AG09309 (cell line): ENCODE measurements around the gene CYP2J2.
"Not testable (repeated sequence)": the region's sequence is repeated elsewhere in the genome, so short reads cannot be mapped to it uniquely, and the experiment has no call there.

Experiments
- DNase-seq: peaks from one replicate; pipeline ENCODE4 v3.0.0-alpha.2; 2010; ENCODE audit warnings: low read depth
- H3K4me3 ChIP-seq: 2 replicates; pipeline ENCODE4 v1.5.1; 2011; ENCODE audit warnings: mild to moderate bottlenecking, low read depth, low read length, moderate library complexity; ENCODE audit not compliant: control insufficient read depth
- TF ChIP-seq, protein P1 (sequence below): IDR thresholded peaks from 2 replicates; pipeline ENCODE4 v1.5.1; 2011; ENCODE audit warnings: mild to moderate bottlenecking, low read depth, low read length, inconsistent platforms; ENCODE audit not compliant: insufficient read depth, control insufficient read depth; ENCODE audit errors: missing control alignments

Gene CYP2J2

DNA sequence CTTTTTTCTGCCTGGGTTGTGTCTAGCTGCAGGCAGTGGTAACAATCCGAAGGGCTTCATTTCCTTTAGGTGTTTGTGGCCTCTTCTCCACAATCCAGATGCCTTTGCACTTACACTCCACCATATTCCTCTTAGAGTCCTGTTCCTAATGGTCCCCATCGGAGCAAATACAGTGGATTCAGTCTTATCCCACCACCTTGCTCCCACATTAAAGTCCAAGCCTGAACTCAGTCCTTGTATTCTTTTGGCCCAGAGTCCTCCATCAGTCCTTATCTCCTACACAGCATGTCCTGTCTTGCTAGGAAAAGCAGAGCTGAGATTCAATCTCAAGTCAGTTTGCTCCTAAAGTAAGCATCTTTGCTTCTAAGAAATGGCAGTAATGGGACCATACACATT, 8.8 kb downstream of the CYP2J2 start:
- TF ChIP-seq, protein P1, sequence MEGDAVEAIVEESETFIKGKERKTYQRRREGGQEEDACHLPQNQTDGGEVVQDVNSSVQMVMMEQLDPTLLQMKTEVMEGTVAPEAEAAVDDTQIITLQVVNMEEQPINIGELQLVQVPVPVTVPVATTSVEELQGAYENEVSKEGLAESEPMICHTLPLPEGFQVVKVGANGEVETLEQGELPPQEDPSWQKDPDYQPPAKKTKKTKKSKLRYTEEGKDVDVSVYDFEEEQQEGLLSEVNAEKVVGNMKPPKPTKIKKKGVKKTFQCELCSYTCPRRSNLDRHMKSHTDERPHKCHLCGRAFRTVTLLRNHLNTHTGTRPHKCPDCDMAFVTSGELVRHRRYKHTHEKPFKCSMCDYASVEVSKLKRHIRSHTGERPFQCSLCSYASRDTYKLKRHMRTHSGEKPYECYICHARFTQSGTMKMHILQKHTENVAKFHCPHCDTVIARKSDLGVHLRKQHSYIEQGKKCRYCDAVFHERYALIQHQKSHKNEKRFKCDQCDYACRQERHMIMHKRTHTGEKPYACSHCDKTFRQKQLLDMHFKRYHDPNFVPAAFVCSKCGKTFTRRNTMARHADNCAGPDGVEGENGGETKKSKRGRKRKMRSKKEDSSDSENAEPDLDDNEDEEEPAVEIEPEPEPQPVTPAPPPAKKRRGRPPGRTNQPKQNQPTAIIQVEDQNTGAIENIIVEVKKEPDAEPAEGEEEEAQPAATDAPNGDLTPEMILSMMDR, result no peak
- DNase-seq, result no peak
- no peak overlapping the region for H3K4me3 ChIP-seq

DNA sequence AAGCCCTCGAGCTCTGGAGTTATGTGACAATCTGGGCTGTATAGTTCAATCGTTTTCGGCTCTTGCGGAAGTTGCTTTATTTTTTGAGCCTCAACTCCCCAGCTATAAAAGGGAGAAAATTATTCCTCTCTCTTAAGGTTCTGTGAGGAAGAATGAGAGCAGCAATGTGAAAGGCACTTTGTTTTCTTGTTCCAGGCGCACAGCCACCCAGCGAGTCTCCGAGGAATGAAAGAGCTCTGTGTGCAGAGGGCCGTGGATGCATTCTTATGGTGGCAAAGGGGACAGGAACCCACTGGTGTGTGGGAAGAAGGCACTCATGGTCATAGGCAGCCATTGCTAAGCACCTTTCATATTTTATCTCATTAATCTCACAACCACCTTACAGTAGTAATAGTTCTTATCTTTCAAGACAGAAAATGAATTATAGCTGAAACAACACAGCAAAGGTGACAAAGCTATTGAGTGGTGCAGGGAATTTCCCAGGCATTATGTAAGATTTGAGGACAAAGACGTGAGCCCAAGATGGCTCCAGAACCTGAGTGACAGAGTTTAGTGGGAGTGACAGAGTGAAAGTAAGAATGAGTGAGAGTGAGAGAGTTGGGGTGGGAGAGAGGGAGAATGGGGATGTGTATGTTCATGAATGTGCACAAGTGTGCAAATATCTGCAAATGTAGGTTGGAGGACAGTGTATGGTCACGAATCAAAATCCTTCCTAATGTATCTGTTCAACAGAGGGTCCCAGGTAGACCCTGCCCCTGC, 9.4 kb downstream of the CYP2J2 start:
- TF ChIP-seq, protein P1, result no peak
- no peak for DNase-seq
- H3K4me3 ChIP-seq, result no peak overlapping the region

DNA sequence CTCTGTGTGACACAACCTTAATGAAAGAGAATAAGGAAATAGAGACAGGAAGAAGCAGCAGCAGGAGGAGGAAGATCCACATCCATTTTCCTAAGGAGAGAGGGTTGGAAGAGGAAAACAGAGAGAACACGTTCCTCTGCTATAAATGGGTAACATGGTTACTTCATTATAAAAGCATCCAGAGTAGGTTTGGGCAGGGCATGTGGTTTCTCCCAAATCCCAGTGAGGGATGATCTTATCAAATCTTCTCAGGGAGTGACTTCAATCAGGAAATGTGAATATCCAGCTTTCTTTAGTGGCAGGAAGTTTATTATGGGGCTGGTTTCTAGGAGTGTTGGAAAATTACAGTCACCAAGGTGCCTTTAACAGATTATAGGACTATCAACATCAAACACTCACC, 11.1 kb downstream of the CYP2J2 start:
- no peak for DNase-seq
- TF ChIP-seq, protein P1, result no peak

DNA sequence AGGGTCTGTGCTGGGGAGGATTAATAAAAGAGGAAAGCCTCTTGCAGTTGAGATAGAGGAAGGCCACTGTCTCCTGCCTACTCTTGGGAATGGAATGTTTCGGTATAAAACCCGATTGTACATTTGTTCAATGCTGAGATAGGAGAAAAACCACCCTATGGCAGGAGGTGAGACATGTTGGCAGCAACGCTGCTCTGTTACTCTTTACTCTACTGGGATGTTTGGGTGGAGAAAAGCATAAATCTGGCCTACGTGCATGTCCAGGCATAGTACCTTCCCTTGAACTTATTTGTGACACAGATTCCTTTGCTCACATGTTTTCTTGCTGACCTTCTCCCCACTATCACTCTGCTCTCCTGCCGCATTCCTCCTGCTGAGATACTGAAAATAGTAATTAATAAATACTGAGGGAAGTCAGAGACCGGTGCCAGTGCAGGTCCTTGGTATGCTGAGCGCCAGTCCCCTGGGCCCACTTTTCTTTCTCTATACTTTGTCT, 11.7 kb downstream of the CYP2J2 start:
- not testable (repeated sequence) for H3K4me3 ChIP-seq, DNase-seq

More for the DNA sequence above, 11.1 kb downstream of the CYP2J2 start:
- no peak overlapping the region for H3K4me3 ChIP-seq

DNA sequence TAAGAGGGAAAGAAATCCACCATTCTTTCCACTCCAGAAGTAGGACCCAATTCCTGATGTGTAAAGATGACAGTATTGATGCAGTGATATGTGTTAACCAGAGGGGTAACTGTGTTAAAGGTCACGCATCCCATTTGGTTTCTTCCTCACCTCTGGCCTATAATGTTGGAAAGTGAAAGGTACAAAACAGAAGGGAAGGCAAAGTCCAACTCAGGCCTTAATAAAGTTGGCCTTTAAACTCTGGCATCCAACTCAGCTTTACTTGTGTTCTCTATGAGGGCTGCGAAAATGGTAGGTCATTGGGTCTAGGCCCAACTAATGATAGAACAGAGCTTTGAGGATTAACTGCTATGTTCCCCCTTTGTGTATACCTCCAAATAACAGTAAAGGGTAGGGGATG, 17.9 kb downstream of the CYP2J2 start:
- DNase-seq, result no peak
- TF ChIP-seq, protein P1, result no peak
- no peak overlapping the region for H3K4me3 ChIP-seq

DNA sequence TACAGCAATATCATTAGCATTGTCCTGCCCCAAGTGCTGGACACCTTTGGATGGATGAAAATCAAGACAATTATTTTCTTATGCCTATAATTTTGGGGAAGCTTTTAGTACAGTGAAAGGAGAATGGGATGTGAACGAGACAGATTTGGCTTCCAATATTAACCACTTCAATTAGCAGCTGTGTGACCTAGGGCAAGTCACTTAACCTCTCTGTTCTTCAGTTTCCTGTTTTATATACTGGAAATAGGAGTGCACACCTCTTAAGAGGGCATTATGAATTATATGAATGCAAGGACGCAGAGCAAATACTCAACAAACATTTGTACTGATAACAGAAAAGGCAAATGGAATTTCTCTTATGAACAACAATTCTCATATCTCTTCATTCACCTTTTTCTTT, 18.5 kb downstream of the CYP2J2 start:
- H3K4me3 ChIP-seq, result no peak overlapping the region
- TF ChIP-seq, protein P1, result no peak
- no peak for DNase-seq

DNA sequence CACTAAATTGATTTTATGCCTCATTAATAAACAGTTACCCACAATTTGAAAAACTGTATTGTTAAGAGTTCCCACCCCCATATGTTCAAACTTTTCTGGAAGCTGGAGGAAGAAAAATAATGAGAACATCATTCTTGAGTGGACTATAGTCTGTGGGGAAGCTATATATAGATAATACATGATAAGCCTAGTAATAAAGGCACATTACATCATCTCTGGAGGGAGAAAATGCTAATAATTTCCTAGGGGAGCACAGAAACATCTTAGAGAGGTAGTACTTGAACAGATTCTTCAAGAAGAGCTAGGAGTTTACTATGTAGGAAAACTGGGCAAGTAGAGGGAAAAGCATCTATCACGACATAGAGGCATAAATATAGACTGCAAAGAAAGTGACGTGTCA, 19.6 kb downstream of the CYP2J2 start:
- DNase-seq, result no peak
- TF ChIP-seq, protein P1, result no peak

More for the DNA sequence above, 19.6 kb downstream of the CYP2J2 start:
- no peak overlapping the region for H3K4me3 ChIP-seq
